Natural killer cell (primary cell): Measurements from ENCODE around the gene LIMS1. TPM values are rescaled to one million over a fixed set of nuclear protein-coding genes. Genes with fewer than 3 reads are reported as not detected.

ENCODE experiments used
- ATAC-seq, 3 donors: fragments of 150-1000 bp in 2 of 3; fragments of 200-7000 bp in 1 of 3; cut with Tn5 transposase; 1 replicate in 1 of 3; 2 replicates in 2 of 3; pipeline ENCODE4 v1.10.0; 2021; ENCODE audit warnings: mild to moderate bottlenecking in 2 of 3, moderate library complexity in 2 of 3
- DNase-seq, 2 donors: peaks; one replicate each; pipeline versions ENCODE4 v3.0.0 to v3.0.0-alpha.2; 2013 to 2021; ENCODE audit warnings: mixed read lengths in 1 of 2
- H3K27ac ChIP-seq: one replicate; pipeline ENCODE4 v1.5.1; 2013; ENCODE audit warnings: mild to moderate bottlenecking, low read length
- H3K27me3 ChIP-seq: one replicate; pipeline ENCODE4 v1.6.1; 2013; ENCODE audit warnings: low read length; ENCODE audit not compliant: control insufficient read depth, insufficient read depth
- H3K36me3 ChIP-seq: one replicate; pipeline ENCODE4 v1.6.1; 2013; ENCODE audit warnings: low read length; ENCODE audit not compliant: control insufficient read depth, insufficient read depth
- H3K4me1 ChIP-seq: one replicate; pipeline ENCODE4 v1.6.1; 2013; ENCODE audit warnings: low read length; ENCODE audit not compliant: control insufficient read depth, insufficient read depth
- H3K4me3 ChIP-seq: one replicate; pipeline ENCODE4 v1.5.1; 2013; ENCODE audit warnings: low read length
- H3K9me3 ChIP-seq: one replicate; pipeline ENCODE4 v1.6.1; 2013; ENCODE audit warnings: low read length; ENCODE audit not compliant: control insufficient read depth, insufficient read depth
- H3K27ac Mint-ChIP-seq, 2 donors: one replicate each; pipeline ENCODE4 v1.8.0; 2022; ENCODE audit warnings: mild to moderate bottlenecking in 2 of 2, mixed read lengths in 2 of 2, moderate library complexity in 1 of 2
- H3K27me3 Mint-ChIP-seq, 2 donors: one replicate each; pipeline ENCODE4 v1.8.0; 2022; ENCODE audit warnings: low read depth in 2 of 2, mixed read lengths in 2 of 2
- H3K36me3 Mint-ChIP-seq: one replicate; pipeline ENCODE4 v1.8.0; 2022; ENCODE audit warnings: mixed read lengths
- H3K4me1 Mint-ChIP-seq, 2 donors: one replicate each; pipeline ENCODE4 v1.8.0; 2022; ENCODE audit warnings: mixed read lengths in 2 of 2
- H3K4me3 Mint-ChIP-seq: one replicate; pipeline ENCODE4 v1.8.0; 2022; ENCODE audit warnings: mild to moderate bottlenecking, moderate library complexity, mixed read lengths
- H3K9me3 Mint-ChIP-seq, 2 donors: one replicate each; pipeline ENCODE4 v1.8.0; 2022; ENCODE audit warnings: mixed read lengths in 2 of 2
- WGBS: methylation state at CpG from one replicate; pipeline ENCODE4 v1.1.7; 2013; ENCODE audit warnings: missing lambda C conversion rate; ENCODE audit not compliant: insufficient coverage; 5-methylcytosine and 5-hydroxymethylcytosine counted together
- intact Hi-C: fragments of 100-400 bp; cut with micrococcal nuclease; formaldehyde crosslinking; loops from one replicate; pipeline ENCODE4 v1.14.2; 2022
- total RNA-seq, 4 donors: library from RNA; stranded (reverse); fragments of 120-200 nt in 1 of 4; gene quantifications; one replicate each; pipeline versions ENCODE4 v1.2.3 to v1.2.4, GENCODE V29; 2013 to 2022
- TF ChIP-seq, protein P1 (sequence below): fragments of 200-600 bp; IDR thresholded peaks from one replicate; pipeline ENCODE4 v1.8.0; 2022; ENCODE audit warnings: antibody characterized with exemption

Gene LIMS1
- total RNA-seq, 3 donors from 2014 or later (not counting 1 experiment from before 2014, with no cell fraction given), result 31.6 to 41.4 (median 34.8) TPM

DNA sequence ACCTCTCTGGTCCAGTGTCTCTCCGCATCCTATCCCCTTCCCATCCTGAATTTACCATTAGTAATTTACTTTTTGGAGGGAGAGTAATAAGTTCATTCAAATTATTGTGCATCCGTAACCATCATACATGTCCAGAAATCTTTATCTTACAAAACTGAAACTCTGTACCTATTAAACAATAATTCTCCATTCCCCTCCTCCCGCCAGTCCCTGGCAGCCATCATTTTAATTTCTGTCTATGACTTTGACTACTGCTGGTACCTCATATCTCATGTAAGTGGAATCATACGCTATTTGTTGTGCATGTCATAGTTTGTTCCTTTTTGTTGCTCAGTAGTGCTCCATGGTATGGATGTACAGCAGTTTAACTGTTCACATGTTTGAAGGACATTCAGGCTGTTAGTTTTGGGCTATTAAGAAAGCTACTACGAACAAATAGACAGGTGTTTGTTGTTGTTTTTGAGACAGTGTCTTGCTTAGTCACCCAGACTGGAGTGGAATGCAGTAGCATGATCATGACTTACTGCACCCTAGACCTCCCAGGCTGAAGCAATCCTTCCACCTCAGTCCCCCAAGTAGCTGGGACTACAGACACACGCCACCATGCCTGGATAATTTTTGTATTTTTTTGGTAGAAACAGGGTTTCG is 2.0 kb downstream of the LIMS1 start:
- Histone ChIP-seq H3K27me3 (no peaks in the 10 kb centered on the region), H3K4me3 (no peak overlapping the region), H3K27ac (no peak overlapping the region), H3K9me3 (no peaks in the 10 kb centered on the region), H3K36me3 (no peaks in the 10 kb centered on the region), H3K4me1 (peaks cover 8% of the 10 kb centered on the region)
- H3K4me3 Mint-ChIP-seq, result no peak overlapping the region
- ATAC-seq, result no peak
- intact Hi-C loops, result loop anchor here (10.0 kb wide), 1 partner anchor 89 kb away; no protein-coding TSS in a partner anchor
- no peak for DNase-seq
- H3K9me3 Mint-ChIP-seq, result no peaks in the 10 kb centered on the region
- H3K27me3 Mint-ChIP-seq, result no peaks in the 10 kb centered on the region
- H3K36me3 Mint-ChIP-seq, result no peaks in the 10 kb centered on the region
- 95% methylated on average over 5 of the region's 7 CpGs for WGBS
- no peak overlapping the region for H3K27ac Mint-ChIP-seq
- TF ChIP-seq, protein P1, sequence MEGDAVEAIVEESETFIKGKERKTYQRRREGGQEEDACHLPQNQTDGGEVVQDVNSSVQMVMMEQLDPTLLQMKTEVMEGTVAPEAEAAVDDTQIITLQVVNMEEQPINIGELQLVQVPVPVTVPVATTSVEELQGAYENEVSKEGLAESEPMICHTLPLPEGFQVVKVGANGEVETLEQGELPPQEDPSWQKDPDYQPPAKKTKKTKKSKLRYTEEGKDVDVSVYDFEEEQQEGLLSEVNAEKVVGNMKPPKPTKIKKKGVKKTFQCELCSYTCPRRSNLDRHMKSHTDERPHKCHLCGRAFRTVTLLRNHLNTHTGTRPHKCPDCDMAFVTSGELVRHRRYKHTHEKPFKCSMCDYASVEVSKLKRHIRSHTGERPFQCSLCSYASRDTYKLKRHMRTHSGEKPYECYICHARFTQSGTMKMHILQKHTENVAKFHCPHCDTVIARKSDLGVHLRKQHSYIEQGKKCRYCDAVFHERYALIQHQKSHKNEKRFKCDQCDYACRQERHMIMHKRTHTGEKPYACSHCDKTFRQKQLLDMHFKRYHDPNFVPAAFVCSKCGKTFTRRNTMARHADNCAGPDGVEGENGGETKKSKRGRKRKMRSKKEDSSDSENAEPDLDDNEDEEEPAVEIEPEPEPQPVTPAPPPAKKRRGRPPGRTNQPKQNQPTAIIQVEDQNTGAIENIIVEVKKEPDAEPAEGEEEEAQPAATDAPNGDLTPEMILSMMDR, result no peak
- peaks cover 12 to 13% of the 10 kb centered on the region in 2 donors for H3K4me1 Mint-ChIP-seq

DNA sequence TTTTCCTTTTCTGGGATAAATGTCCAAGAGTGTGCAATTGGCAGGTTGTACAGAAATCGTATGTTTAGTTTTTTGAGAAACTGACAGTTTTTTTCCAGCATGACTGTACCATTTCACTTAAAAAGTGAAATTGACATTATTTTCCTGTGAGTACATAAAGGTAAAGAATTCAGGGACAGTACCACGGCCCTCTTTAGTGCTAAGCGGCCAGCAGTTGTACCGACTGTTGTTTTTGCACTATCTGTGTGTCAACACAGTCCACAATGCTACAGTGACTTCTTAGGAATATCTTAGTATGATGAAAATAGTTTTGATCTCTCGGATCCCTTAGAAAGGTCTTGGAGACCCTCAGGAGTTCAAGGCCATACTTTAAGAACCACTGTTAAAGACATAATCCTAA is 2.6 kb downstream of the LIMS1 start:
- H3K27me3 ChIP-seq, result no peaks in the 10 kb centered on the region
- no peak overlapping the region for H3K4me3 ChIP-seq
- WGBS, result 96% methylated on average over 4 of the region's 5 CpGs
- Mint-ChIP-seq H3K27me3 (no peaks in the 10 kb centered on the region), H3K4me1 (peaks cover 12 to 13% of the 10 kb centered on the region in 2 donors), H3K27ac (no peak overlapping the region), H3K36me3 (no peaks in the 10 kb centered on the region), H3K9me3 (no peaks in the 10 kb centered on the region), H3K4me3 (no peak overlapping the region)
- H3K9me3 ChIP-seq, result no peaks in the 10 kb centered on the region
- DNase-seq (no peak), ATAC-seq (no peak)
- peaks cover 8% of the 10 kb centered on the region for H3K4me1 ChIP-seq
- intact Hi-C loops, result loop anchor here (10.0 kb wide), 1 partner anchor 88 kb away; no protein-coding TSS in a partner anchor
- no peak overlapping the region for H3K27ac ChIP-seq
- TF ChIP-seq, protein P1, result no peak
- no peaks in the 10 kb centered on the region for H3K36me3 ChIP-seq

DNA sequence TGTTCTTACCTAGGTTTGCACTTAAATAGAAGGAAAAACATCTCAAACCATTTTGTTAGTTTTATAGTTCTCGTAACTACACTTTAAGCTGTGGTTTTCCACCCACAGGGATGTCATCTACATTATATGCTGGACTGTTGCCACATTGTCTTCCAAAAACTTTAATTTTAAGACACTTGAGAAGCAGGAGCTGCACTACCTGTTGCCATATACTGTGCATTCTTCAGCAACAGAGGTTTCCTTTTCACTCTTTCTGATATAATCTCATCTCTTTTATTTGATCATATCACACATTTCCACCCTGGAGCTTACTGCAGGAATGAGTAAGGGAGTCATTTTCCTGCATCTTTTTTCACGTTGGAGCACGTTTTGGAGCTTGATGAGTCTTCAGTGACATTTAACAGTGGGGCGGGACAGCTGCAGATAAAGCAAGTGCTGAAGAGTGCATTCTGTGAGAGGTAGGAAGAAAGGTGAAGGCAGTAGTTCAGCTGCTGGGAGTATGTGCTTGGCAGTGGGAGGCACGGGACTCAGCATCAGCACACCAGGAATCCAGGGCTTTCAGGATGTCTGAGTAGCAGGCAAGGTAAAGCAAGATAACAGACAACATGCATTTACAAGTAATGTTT is 3.8 kb downstream of the LIMS1 start:
- Histone ChIP-seq H3K9me3 (no peaks in the 10 kb centered on the region), H3K27me3 (no peaks in the 10 kb centered on the region), H3K27ac (no peak overlapping the region), H3K4me3 (no peak overlapping the region), H3K36me3 (no peaks in the 10 kb centered on the region), H3K4me1 (peaks cover 6% of the 10 kb centered on the region)
- DNase-seq (no peak), ATAC-seq (no peak)
- Mint-ChIP-seq H3K4me3 (no peak overlapping the region), H3K36me3 (no peaks in the 10 kb centered on the region), H3K4me1 (peaks cover 12 to 13% of the 10 kb centered on the region in 2 donors), H3K27ac (no peak overlapping the region), H3K27me3 (no peaks in the 10 kb centered on the region), H3K9me3 (no peaks in the 10 kb centered on the region)
- intact Hi-C loops, result loop anchor here (10.0 kb wide), 1 partner anchor 87 kb away; no protein-coding TSS in a partner anchor
- 84% methylated on average over 5 of the region's 5 CpGs for WGBS
- TF ChIP-seq, protein P1, result no peak
